DOHH2 (cell line): ENCODE measurements around the gene RNF34.

Experiments used
- EZH2phosphoT487 ChIP-seq: fragments of 200-600 bp; sonication (generic); IDR thresholded peaks from 2 replicates; pipeline ENCODE4 v1.6.1; 2017; ENCODE audit warnings: borderline replicate concordance, mild to moderate bottlenecking, antibody characterized with exemption, low read length, moderate library complexity, mixed read lengths
- TF ChIP-seq, protein P1 (sequence below): fragments of 200-600 bp; sonication (generic); IDR thresholded peaks from one replicate; pipeline ENCODE4 v1.5.1; 2014; ENCODE audit warnings: antibody characterized with exemption, mild to moderate bottlenecking, low read depth, low read length; ENCODE audit not compliant: poor library complexity, severe bottlenecking

GRCh38 chr12:121351820-121352681 lies 47.9 kb upstream of the RNF34 start, which contains the start of gene ANAPC5:
- TF ChIP-seq, protein P1, sequence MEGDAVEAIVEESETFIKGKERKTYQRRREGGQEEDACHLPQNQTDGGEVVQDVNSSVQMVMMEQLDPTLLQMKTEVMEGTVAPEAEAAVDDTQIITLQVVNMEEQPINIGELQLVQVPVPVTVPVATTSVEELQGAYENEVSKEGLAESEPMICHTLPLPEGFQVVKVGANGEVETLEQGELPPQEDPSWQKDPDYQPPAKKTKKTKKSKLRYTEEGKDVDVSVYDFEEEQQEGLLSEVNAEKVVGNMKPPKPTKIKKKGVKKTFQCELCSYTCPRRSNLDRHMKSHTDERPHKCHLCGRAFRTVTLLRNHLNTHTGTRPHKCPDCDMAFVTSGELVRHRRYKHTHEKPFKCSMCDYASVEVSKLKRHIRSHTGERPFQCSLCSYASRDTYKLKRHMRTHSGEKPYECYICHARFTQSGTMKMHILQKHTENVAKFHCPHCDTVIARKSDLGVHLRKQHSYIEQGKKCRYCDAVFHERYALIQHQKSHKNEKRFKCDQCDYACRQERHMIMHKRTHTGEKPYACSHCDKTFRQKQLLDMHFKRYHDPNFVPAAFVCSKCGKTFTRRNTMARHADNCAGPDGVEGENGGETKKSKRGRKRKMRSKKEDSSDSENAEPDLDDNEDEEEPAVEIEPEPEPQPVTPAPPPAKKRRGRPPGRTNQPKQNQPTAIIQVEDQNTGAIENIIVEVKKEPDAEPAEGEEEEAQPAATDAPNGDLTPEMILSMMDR, result peak; percentile 21
- TF ChIP-seq EZH2phosphoT487, result no peak
